Liver (tissue), 2 donors: ENCODE measurements around the gene EPSTI1.

Source experiments
- FOXA1 ChIP-seq: IDR thresholded peaks from 2 replicates; pipeline ENCODE4 v1.6.1; 2016; ENCODE audit warnings: antibody characterized with exemption
- TF ChIP-seq, protein P1 (sequence below): fragments of 150-350 bp; IDR thresholded peaks from 2 replicates; pipeline ENCODE4 v1.5.1; 2017; ENCODE audit warnings: improper control_type of control experiment, low read depth, low read length; ENCODE audit not compliant: missing input control
- TF ChIP-seq, protein P2 (sequence below): IDR thresholded peaks from 2 replicates; pipeline ENCODE4 v1.6.1; 2016; ENCODE audit warnings: antibody characterized with exemption
- donor health status: healthy.

DNA sequence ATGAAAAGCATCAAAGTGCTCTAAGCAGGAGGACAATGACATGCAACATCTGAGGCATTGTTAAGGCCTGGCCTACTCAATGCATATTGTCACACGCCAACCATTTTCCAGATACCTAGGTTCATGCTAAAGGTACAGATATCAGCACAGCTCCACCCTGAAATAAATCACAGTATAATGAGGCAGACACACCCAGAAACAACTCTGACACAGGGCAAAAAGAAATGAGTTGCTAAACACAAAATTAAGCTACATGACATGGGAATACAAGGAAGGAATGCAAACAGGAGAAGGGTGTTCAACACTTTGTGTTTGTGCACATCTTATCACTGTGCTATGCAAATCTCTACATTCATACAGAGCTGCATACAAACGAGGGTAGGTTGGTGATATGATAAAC is 86.5 kb downstream of the EPSTI1 start:
- TF ChIP-seq, protein P1, sequence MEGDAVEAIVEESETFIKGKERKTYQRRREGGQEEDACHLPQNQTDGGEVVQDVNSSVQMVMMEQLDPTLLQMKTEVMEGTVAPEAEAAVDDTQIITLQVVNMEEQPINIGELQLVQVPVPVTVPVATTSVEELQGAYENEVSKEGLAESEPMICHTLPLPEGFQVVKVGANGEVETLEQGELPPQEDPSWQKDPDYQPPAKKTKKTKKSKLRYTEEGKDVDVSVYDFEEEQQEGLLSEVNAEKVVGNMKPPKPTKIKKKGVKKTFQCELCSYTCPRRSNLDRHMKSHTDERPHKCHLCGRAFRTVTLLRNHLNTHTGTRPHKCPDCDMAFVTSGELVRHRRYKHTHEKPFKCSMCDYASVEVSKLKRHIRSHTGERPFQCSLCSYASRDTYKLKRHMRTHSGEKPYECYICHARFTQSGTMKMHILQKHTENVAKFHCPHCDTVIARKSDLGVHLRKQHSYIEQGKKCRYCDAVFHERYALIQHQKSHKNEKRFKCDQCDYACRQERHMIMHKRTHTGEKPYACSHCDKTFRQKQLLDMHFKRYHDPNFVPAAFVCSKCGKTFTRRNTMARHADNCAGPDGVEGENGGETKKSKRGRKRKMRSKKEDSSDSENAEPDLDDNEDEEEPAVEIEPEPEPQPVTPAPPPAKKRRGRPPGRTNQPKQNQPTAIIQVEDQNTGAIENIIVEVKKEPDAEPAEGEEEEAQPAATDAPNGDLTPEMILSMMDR, result no peak
- TF ChIP-seq FOXA1, result no peak
- TF ChIP-seq, protein P2, sequence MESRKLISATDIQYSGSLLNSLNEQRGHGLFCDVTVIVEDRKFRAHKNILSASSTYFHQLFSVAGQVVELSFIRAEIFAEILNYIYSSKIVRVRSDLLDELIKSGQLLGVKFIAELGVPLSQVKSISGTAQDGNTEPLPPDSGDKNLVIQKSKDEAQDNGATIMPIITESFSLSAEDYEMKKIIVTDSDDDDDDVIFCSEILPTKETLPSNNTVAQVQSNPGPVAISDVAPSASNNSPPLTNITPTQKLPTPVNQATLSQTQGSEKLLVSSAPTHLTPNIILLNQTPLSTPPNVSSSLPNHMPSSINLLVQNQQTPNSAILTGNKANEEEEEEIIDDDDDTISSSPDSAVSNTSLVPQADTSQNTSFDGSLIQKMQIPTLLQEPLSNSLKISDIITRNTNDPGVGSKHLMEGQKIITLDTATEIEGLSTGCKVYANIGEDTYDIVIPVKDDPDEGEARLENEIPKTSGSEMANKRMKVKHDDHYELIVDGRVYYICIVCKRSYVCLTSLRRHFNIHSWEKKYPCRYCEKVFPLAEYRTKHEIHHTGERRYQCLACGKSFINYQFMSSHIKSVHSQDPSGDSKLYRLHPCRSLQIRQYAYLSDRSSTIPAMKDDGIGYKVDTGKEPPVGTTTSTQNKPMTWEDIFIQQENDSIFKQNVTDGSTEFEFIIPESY, result no peak
